ENCODE measurements around the gene AKR7A3.

DNA sequence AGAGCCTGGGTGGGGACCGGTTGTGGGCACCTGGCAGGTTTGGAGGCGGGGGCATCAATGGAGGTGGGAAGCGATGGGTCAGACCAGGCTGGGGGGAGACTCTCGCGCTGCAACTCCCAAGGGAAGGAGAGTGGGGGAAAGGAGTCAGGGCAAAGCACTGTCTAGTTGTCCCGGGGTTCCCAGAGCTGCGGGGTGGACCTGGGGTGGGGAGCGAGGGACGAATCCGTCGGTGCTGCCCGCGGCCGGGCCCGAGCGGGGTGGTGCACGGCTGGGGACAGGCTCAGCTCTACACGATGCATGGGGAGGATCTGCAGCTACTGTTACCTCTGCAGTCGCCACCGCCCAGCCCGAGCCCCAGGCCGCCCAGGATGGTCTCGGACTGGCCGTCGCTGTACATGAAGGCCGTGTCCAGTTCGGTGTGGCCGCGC lies 22.9 kb upstream of the AKR7A3 start:
- TF ChIP-seq CHD2 (IDR thresholded peaks at IDR 0.05; ENCODE audit: low read length, partially characterized antibody) (no peak), GABPA (IDR thresholded peaks at IDR 0.05; ENCODE audit: low read depth) (no peak), SMC3 (IDR thresholded peaks at IDR 0.05; ENCODE audit: low read depth, low read length) (no peak), MEF2A (IDR thresholded peaks at IDR 0.05; ENCODE audit: borderline replicate concordance, low read depth) (no peak), POLR2AphosphoS5 (IDR thresholded peaks at IDR 0.05; ENCODE audit: low read depth, low read length) (no peak), JUND (IDR thresholded peaks at IDR 0.05) (no peak)
- TF ChIP-seq, protein P1, sequence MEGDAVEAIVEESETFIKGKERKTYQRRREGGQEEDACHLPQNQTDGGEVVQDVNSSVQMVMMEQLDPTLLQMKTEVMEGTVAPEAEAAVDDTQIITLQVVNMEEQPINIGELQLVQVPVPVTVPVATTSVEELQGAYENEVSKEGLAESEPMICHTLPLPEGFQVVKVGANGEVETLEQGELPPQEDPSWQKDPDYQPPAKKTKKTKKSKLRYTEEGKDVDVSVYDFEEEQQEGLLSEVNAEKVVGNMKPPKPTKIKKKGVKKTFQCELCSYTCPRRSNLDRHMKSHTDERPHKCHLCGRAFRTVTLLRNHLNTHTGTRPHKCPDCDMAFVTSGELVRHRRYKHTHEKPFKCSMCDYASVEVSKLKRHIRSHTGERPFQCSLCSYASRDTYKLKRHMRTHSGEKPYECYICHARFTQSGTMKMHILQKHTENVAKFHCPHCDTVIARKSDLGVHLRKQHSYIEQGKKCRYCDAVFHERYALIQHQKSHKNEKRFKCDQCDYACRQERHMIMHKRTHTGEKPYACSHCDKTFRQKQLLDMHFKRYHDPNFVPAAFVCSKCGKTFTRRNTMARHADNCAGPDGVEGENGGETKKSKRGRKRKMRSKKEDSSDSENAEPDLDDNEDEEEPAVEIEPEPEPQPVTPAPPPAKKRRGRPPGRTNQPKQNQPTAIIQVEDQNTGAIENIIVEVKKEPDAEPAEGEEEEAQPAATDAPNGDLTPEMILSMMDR (IDR thresholded peaks at IDR 0.05) = no peak
- TF ChIP-seq, protein P2, sequence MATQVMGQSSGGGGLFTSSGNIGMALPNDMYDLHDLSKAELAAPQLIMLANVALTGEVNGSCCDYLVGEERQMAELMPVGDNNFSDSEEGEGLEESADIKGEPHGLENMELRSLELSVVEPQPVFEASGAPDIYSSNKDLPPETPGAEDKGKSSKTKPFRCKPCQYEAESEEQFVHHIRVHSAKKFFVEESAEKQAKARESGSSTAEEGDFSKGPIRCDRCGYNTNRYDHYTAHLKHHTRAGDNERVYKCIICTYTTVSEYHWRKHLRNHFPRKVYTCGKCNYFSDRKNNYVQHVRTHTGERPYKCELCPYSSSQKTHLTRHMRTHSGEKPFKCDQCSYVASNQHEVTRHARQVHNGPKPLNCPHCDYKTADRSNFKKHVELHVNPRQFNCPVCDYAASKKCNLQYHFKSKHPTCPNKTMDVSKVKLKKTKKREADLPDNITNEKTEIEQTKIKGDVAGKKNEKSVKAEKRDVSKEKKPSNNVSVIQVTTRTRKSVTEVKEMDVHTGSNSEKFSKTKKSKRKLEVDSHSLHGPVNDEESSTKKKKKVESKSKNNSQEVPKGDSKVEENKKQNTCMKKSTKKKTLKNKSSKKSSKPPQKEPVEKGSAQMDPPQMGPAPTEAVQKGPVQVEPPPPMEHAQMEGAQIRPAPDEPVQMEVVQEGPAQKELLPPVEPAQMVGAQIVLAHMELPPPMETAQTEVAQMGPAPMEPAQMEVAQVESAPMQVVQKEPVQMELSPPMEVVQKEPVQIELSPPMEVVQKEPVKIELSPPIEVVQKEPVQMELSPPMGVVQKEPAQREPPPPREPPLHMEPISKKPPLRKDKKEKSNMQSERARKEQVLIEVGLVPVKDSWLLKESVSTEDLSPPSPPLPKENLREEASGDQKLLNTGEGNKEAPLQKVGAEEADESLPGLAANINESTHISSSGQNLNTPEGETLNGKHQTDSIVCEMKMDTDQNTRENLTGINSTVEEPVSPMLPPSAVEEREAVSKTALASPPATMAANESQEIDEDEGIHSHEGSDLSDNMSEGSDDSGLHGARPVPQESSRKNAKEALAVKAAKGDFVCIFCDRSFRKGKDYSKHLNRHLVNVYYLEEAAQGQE (IDR thresholded peaks at IDR 0.05; ENCODE audit: low read depth, low read length) = no peak
- TF ChIP-seq, protein P3, sequence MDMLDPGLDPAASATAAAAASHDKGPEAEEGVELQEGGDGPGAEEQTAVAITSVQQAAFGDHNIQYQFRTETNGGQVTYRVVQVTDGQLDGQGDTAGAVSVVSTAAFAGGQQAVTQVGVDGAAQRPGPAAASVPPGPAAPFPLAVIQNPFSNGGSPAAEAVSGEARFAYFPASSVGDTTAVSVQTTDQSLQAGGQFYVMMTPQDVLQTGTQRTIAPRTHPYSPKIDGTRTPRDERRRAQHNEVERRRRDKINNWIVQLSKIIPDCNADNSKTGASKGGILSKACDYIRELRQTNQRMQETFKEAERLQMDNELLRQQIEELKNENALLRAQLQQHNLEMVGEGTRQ (IDR thresholded peaks at IDR 0.05; ENCODE audit: borderline replicate concordance, low read depth, low read length) = no peak
- TF ChIP-seq, protein P4, sequence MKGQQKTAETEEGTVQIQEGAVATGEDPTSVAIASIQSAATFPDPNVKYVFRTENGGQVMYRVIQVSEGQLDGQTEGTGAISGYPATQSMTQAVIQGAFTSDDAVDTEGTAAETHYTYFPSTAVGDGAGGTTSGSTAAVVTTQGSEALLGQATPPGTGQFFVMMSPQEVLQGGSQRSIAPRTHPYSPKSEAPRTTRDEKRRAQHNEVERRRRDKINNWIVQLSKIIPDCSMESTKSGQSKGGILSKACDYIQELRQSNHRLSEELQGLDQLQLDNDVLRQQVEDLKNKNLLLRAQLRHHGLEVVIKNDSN (IDR thresholded peaks at IDR 0.05; ENCODE audit: borderline replicate concordance, low read depth) = no peak
- TF ChIP-seq, protein P5, sequence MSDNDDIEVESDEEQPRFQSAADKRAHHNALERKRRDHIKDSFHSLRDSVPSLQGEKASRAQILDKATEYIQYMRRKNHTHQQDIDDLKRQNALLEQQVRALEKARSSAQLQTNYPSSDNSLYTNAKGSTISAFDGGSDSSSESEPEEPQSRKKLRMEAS (IDR thresholded peaks at IDR 0.05; ENCODE audit: low read depth) = no peak
